ENCODE data around the gene ACY1. TPM values are rescaled to one million over a fixed set of nuclear protein-coding genes. Genes with fewer than 3 reads are reported as not detected.
A peak's percentile ranks its signal among the peaks of the same experiment; 100 is the strongest.

ACY1 gene
- total RNA-seq, 3 donors from 2014 or later: 40.0 to 49.2 (median 46.4) TPM

GRCh38 chr3:52021489-52022268 is 38.3 kb downstream of the ACY1 start:
- intact Hi-C loops (cut with DNase I; ENCODE audit: low total_unique reads): no loop called here
- no peak overlapping the region for H3K4me3 ChIP-seq
- H3K27ac ChIP-seq: peak overlapping the region in 1 of 2 donors; percentile 58
- DNase-seq (ENCODE audit: low spot score in 2 of 2): no peak
- H3K9me3 ChIP-seq: no peaks in the 10 kb centered on the region
- H3K36me3 ChIP-seq: no peaks in the 10 kb centered on the region
- no peaks in the 10 kb centered on the region for H3K4me1 ChIP-seq
- no peak for TF ChIP-seq POLR2AphosphoS5 (IDR thresholded peaks at IDR 0.05)
- TF ChIP-seq POLR2A (IDR thresholded peaks at IDR 0.05): no peak
- no peak for TF ChIP-seq CTCF (IDR thresholded peaks at IDR 0.05)
- H3K27me3 ChIP-seq: no peaks in the 10 kb centered on the region

- no peak for DNase-seq (ENCODE audit: low spot score in 2 of 2)
- Histone ChIP-seq H3K4me3 (no peak overlapping the region), H3K4me1 (no peaks in the 10 kb centered on the region), H3K27me3 (no peaks in the 10 kb centered on the region), H3K9me3 (no peaks in the 10 kb centered on the region), H3K36me3 (no peaks in the 10 kb centered on the region), H3K27ac (peak overlapping the region in 1 of 2 donors; percentile 58)
- intact Hi-C loops (cut with DNase I; ENCODE audit: low total_unique reads): no loop called here
- TF ChIP-seq POLR2A (IDR thresholded peaks at IDR 0.05) (no peak), CTCF (IDR thresholded peaks at IDR 0.05) (no peak), POLR2AphosphoS5 (IDR thresholded peaks at IDR 0.05) (no peak)
These were observed 39.2 kb downstream of the ACY1 start for GRCh38 chr3:52022323-52023100.

GRCh38 chr3:52023101-52023770 is 39.9 kb downstream of the ACY1 start:
- intact Hi-C loops (cut with DNase I; ENCODE audit: low total_unique reads): no loop called here
- DNase-seq (ENCODE audit: low spot score in 2 of 2): no peak
- H3K27me3 ChIP-seq: no peaks in the 10 kb centered on the region
- H3K27ac ChIP-seq: peak overlapping the region in 1 of 2 donors; percentile 58
- no peaks in the 10 kb centered on the region for H3K9me3 ChIP-seq
- no peak overlapping the region for H3K4me3 ChIP-seq
- no peaks in the 10 kb centered on the region for H3K4me1 ChIP-seq
- no peaks in the 10 kb centered on the region for H3K36me3 ChIP-seq
- no peak for TF ChIP-seq POLR2AphosphoS5 (IDR thresholded peaks at IDR 0.05)
- TF ChIP-seq CTCF (IDR thresholded peaks at IDR 0.05): no peak
- TF ChIP-seq POLR2A (IDR thresholded peaks at IDR 0.05): no peak

- intact Hi-C loops (cut with DNase I; ENCODE audit: low total_unique reads): no loop called here
These were observed 40.8 kb downstream of the ACY1 start for GRCh38 chr3:52023860-52024764.

More at GRCh38 chr3:52023860-52024764, 40.8 kb downstream of the ACY1 start:
- peak overlapping the region in 1 of 2 donors; percentile 58 for H3K27ac ChIP-seq
- H3K4me1 ChIP-seq: no peaks in the 10 kb centered on the region
- no peak for DNase-seq (ENCODE audit: low spot score in 2 of 2)
- H3K27me3 ChIP-seq: no peaks in the 10 kb centered on the region
- no peaks in the 10 kb centered on the region for H3K36me3 ChIP-seq
- H3K9me3 ChIP-seq: no peaks in the 10 kb centered on the region
- no peak overlapping the region for H3K4me3 ChIP-seq
- TF ChIP-seq CTCF (IDR thresholded peaks at IDR 0.05) (no peak), POLR2A (IDR thresholded peaks at IDR 0.05) (no peak), POLR2AphosphoS5 (IDR thresholded peaks at IDR 0.05) (no peak)

Data from breast epithelium (tissue), 4 donors.